Uterus (tissue), 4 donors: ENCODE results near the gene PKP4. TPM values are rescaled to one million over a fixed set of nuclear protein-coding genes. Genes with fewer than 3 reads are reported as not detected.

Experiments
- DNase-seq, 2 donors: peaks; one replicate each; pipeline ENCODE4 v3.0.0-alpha.2; 2019 to 2020
- H3K27ac ChIP-seq, 2 donors: fragments of 200-600 bp; sonication (generic); 1 replicate in 1 of 2; 2 replicates in 1 of 2; pipeline ENCODE4 v1.5.1; 2016 to 2018
- H3K27me3 ChIP-seq, 2 donors: fragments of 200-600 bp; sonication (generic); one replicate each; pipeline ENCODE4 v1.5.1; 2018 to 2019; ENCODE audit warnings: control low read depth in 1 of 2
- H3K36me3 ChIP-seq, 2 donors: fragments of 200-600 bp; sonication (generic); one replicate each; pipeline ENCODE4 v1.5.1; 2019; ENCODE audit warnings: control low read depth in 1 of 2
- H3K4me1 ChIP-seq, 2 donors: fragments of 200-600 bp; sonication (generic); one replicate each; pipeline ENCODE4 v1.5.1; 2018 to 2019; ENCODE audit warnings: control low read depth in 1 of 2
- H3K4me3 ChIP-seq, 2 donors: fragments of 200-600 bp; sonication (generic); 1 replicate in 1 of 2; 2 replicates in 1 of 2; pipeline ENCODE4 v1.5.1; 2018 to 2019; ENCODE audit warnings: mild to moderate bottlenecking in 1 of 2
- H3K9me3 ChIP-seq, 2 donors: fragments of 200-600 bp; sonication (generic); one replicate each; pipeline ENCODE4 v1.5.1; 2019; ENCODE audit warnings: control low read depth in 1 of 2
- POLR2A ChIP-seq, 2 donors: fragments of 450-650 bp; IDR thresholded peaks; one replicate each; pipeline ENCODE4 v1.6.1; 2016; ENCODE audit warnings: antibody characterized with exemption in 2 of 2, mild to moderate bottlenecking in 1 of 2, moderate library complexity in 1 of 2
- intact Hi-C: fragments of 100-400 bp; cut with DNase I; formaldehyde crosslinking; loops from one replicate; pipeline ENCODE4 v1.15.1; 2023; ENCODE audit warnings: low total_unique reads
- total RNA-seq, 4 donors: library from RNA; depleted of rRNA in 3 of 4; stranded (reverse); fragments of >200 nt in 3 of 4; gene quantifications; one replicate each; pipeline versions ENCODE4 v1.1.0 to v1.2.4, GENCODE V29; 2014 to 2023
- TF ChIP-seq, protein P1 (sequence below), 4 experiments: fragments of 200-600 bp in 2 of 4; fragments of 450-650 bp in 2 of 4; sonication (generic) in 2 of 4; IDR thresholded peaks; one replicate each; pipeline ENCODE4 v1.5.1; 2016 to 2019; ENCODE audit warnings: antibody characterized with exemption in 4 of 4, mild to moderate bottlenecking in 2 of 4, moderate library complexity in 1 of 4
- donor health status: DM: yes; HTN: yes; CAD: no.

The PKP4 gene
- total RNA-seq, 4 donors from 2014 or later = 35.6 to 122 (median 60.6) TPM

DNA sequence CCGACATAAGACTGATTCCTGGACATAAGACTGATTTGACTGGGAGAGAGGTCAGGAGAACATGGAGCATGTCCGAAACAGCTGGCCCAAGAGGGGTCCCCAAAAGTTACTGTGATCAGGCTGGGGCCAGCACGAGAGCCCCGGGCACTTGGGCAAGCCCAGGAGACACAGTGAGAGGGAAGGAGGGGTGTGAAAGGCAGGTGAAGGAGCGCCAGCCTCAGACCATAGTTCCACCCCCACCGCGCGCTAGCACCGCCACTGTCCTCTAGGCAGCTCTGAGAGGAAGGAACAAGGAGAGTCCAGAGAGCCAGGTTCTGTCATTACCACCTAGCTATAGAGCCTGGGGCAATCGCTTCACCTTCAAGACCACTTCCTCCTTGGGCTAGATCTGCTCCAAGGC lies 260.2 kb downstream of the PKP4 start:
- Histone ChIP-seq H3K27ac (peak overlapping the region; percentile 34 to 60), H3K27me3 (no peaks in the 10 kb centered on the region), H3K9me3 (no peaks in the 10 kb centered on the region), H3K36me3 (no peaks in the 10 kb centered on the region), H3K4me3 (no peak overlapping the region), H3K4me1 (no peaks in the 10 kb centered on the region)
- no peak for TF ChIP-seq POLR2A (IDR thresholded peaks at IDR 0.05)
- TF ChIP-seq, protein P1, sequence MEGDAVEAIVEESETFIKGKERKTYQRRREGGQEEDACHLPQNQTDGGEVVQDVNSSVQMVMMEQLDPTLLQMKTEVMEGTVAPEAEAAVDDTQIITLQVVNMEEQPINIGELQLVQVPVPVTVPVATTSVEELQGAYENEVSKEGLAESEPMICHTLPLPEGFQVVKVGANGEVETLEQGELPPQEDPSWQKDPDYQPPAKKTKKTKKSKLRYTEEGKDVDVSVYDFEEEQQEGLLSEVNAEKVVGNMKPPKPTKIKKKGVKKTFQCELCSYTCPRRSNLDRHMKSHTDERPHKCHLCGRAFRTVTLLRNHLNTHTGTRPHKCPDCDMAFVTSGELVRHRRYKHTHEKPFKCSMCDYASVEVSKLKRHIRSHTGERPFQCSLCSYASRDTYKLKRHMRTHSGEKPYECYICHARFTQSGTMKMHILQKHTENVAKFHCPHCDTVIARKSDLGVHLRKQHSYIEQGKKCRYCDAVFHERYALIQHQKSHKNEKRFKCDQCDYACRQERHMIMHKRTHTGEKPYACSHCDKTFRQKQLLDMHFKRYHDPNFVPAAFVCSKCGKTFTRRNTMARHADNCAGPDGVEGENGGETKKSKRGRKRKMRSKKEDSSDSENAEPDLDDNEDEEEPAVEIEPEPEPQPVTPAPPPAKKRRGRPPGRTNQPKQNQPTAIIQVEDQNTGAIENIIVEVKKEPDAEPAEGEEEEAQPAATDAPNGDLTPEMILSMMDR (IDR thresholded peaks at IDR 0.05) = no peak
- intact Hi-C loops = no loop called here
- no peak for DNase-seq

- no peaks in the 10 kb centered on the region for H3K36me3 ChIP-seq
- no peaks in the 10 kb centered on the region for H3K4me1 ChIP-seq
- intact Hi-C loops = no loop called here
- H3K9me3 ChIP-seq = no peaks in the 10 kb centered on the region
- H3K27ac ChIP-seq = peak overlapping the region; percentile 34 to 60
- TF ChIP-seq, protein P1 (IDR thresholded peaks at IDR 0.05) = no peak
- no peak for TF ChIP-seq POLR2A (IDR thresholded peaks at IDR 0.05)
- H3K4me3 ChIP-seq = no peak overlapping the region
- DNase-seq = no peak
- H3K27me3 ChIP-seq = no peaks in the 10 kb centered on the region
Observed at GRCh38 chr2:158717366-158718195, 260.8 kb downstream of the PKP4 start.

DNA sequence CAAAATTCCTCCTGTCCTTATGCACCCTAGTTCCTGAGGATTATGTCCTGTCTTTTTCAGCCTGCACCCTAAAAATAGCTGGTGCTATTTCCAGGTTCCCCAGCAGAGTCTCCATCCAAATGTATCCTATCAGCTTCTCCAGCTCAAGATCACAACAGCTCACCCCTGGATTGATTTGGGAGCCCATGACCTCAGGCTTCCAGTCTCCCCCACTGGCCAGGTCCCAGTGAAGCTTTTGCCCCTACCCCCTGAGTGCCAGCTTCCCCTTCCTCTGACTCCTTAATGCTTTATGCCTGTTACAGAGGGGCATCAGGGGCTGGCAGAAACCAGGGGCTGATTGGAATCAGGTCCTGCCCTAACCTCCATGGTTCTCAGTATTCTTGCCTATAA lies 261.4 kb downstream of the PKP4 start:
- Histone ChIP-seq H3K9me3 (no peaks in the 10 kb centered on the region), H3K4me3 (no peak overlapping the region), H3K4me1 (no peaks in the 10 kb centered on the region), H3K27me3 (no peaks in the 10 kb centered on the region), H3K27ac (peak overlapping the region; percentile 7 to 33), H3K36me3 (no peaks in the 10 kb centered on the region)
- no peak for DNase-seq
- intact Hi-C loops = no loop called here
- TF ChIP-seq, protein P1 (IDR thresholded peaks at IDR 0.05) = no peak
- TF ChIP-seq POLR2A (IDR thresholded peaks at IDR 0.05) = no peak

- DNase-seq = no peak
- no peak for TF ChIP-seq POLR2A (IDR thresholded peaks at IDR 0.05)
- TF ChIP-seq, protein P1 (IDR thresholded peaks at IDR 0.05) = no peak
- Histone ChIP-seq H3K36me3 (no peaks in the 10 kb centered on the region), H3K4me1 (no peaks in the 10 kb centered on the region), H3K27me3 (no peaks in the 10 kb centered on the region), H3K9me3 (no peaks in the 10 kb centered on the region), H3K27ac (no peak overlapping the region), H3K4me3 (no peak overlapping the region)
- intact Hi-C loops = no loop called here
Observed at GRCh38 chr2:158718851-158719250, 262.1 kb downstream of the PKP4 start.

GRCh38 chr2:158719403-158719802 lies 262.7 kb downstream of the PKP4 start:
- H3K4me3 ChIP-seq = no peak overlapping the region
- TF ChIP-seq, protein P1 (IDR thresholded peaks at IDR 0.05) = no peak
- TF ChIP-seq POLR2A (IDR thresholded peaks at IDR 0.05) = no peak
- H3K36me3 ChIP-seq = no peaks in the 10 kb centered on the region
- no peaks in the 10 kb centered on the region for H3K27me3 ChIP-seq
- H3K9me3 ChIP-seq = no peaks in the 10 kb centered on the region
- no peak overlapping the region for H3K27ac ChIP-seq
- no peaks in the 10 kb centered on the region for H3K4me1 ChIP-seq
- DNase-seq = no peak
- intact Hi-C loops = no loop called here
